ENCODE data around the gene LAMTOR4.
"Not testable (repeated sequence)": the region's sequence is repeated elsewhere in the genome, so short reads cannot be mapped to it uniquely, and the experiment has no call there.

The LAMTOR4 gene

DNA sequence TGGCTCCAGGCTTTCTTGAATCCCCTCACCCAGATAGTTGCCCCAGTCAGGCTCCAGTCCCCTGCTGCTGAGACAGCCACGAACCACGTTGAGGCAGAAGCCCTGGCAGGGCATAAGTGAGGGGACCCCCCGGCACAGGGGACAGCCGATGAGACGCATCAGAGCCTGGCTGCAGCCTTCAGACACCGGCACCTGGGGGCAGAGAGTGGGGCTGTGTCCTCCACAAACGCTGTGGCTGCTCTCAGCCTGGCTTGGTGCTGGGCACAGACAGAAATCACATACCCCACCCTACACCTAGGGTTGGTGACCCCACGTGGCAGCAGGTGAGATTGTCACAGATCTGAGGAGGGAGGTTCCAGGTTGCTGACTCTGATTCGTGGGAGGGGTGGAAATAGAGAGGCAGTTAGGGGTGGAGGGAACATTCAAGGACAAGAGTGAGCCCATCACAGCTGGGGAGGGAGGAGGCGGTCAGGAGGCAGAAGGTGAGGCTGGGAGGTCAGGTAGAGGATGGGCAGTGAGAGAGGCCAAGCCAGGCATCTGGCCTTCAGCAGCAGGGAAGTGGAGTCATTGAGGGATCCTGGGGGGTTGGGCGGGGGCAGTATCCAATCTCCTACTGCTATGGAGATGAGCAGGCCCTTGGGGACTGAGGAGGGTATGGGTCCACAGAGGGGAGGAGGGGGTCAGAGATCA, 25.2 kb downstream of the LAMTOR4 start:
- no peak for DNase-seq

DNA sequence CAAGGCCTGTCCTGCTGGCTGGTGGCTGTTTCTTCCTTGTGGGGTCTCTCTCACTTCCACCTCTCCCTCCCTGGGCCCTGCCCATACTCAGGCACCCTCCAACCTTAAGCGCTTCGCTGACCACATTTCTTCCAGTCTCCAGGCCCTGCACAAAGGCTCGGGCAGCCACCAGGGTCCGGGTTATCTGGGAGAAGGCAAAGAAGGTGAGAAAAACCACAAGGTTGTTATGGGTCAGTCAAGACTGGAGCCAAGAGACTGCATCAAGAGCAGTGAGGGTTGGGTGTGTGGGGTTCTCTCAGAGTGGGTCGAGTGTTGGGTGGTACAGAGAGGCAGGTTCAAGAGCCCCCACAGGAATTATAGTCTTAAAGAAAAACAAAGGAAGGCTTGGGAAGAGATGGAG, 25.9 kb downstream of the LAMTOR4 start:
- no peak for DNase-seq

DNA sequence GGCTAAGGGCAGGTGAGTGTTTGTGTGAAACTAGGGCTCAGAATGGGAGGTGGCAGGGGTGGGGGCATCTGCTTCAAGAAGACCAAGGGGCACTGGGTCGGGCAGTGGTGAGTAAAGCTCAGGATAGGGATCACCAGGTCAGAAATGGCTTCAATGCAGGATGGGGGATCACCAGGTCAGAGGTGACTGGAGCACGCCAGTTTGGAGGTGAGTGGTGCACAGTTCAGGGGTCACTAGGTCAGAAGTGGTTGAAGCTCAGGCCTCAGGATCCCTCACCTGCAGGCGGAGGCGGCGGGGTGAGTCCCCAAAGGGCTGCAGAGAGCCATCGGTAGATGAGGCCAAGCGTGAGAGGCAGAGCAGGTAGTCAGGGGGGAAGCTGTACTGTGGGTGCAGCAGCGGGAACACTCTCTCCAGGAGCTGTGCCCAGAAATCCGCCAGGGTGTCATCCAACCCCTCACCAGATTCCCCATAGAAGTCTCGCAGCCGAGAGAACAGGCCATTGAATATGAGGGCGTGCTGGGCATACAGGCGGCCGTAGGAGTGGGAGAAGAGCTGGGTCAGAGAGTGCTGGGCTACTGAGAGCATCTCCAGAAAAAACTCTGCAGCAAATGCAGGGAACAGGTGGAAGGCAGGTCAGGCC, 26.7 kb downstream of the LAMTOR4 start:
- DNase-seq = no peak

DNA sequence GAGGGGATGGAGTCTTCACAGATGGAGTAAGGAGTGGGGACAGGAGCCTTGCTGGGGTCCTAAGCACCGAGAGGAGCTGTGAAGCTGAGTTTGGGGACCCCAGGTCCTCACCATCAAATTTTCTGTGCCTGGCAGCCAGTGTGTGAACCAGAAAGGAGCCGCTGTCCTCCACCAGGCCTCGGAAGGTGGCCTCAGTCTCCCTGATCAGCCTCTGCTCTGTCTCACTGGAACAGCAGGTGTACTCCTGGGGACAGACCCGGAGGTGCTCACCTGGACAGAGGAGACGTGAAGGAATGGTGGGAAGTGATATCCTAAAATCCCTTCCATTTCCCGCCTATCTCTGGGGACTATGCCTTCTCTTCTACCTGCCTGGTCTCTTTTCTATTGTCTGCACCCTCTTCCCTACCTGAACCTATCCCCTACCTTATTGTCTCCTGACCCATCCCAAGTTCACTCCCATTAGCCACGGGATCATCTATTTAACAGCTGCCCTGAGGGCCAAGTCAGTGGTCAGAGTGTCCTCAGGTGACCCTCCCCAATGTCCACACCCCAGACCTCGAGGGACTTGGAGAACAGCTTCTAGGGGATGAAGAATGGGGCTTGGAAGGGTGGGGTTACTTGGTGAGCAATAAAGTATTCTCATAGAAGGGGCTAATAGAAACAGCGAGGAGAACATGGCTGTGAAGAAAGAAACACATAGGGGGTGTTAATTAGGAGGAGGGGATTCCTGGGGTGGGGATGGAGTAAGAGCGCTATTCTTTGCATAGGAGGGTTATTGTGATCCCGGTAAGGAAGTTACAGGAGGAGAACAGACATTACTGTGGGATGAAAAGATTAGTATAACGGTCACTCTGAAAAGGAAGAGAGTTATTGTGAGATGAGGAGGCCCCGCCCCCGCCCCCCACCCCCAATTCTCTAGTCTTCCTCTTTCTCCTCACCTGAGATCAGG, 27.7 kb downstream of the LAMTOR4 start:
- DNase-seq = no peak

DNA sequence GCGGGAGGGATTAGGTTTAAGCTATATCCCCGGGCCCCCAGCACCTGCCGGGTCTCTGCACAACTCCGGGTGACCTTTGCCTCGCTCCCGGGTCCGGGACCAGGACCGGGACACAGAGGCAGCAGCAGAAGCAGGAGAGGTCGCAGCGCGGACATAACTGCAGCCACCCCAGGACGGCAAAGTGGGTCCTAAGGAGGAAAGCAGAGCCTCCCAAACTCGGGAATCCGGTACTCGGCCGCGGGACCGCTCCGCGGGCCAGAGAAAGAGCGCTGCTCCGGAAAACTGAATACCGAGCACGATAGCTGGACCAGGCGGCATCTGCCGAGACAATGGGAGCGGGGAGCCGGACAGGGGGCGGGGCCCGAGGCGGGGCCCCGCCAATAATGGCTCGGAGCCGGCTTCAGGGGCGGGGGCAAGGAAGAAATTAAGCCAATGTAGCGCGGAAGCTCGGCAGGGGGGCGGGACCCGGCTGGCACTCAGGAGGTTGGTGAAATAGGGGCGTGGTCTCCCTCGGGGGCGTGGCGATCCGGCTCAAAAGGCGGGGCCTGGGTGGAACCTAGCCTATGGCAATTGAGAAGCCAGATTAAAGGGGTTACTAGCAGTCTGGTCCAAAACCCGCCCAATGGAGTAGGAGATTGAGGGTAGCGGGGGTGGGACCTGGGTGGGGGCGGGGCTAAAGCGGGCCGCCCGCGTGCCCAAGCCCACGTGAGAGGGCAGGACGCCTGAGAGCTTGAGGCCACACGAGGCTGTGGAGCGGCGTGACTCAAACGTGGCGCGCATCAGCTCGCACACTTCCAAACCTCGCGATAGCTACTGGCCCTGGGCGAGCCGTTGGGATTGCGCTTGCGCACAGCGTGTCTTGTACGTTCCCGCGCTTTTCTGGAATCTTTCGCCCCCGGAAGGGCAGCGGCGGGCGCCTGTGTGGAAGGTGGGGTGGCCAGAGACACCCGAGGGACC, 28.6 kb downstream of the LAMTOR4 start, which contains the start of the genes GPC2 and STAG3:
Gene GPC2 (minus strand): TSS at position 337 of the 957 bp plus-strand sequence. CDS start 182 bp downstream, at position 155.
Gene STAG3 (plus strand): TSS at position 874 of the 957 bp plus-strand sequence. CDS start 2,639 bp downstream, outside the sequence.
- DNase-seq = peak; percentile 99

DNA sequence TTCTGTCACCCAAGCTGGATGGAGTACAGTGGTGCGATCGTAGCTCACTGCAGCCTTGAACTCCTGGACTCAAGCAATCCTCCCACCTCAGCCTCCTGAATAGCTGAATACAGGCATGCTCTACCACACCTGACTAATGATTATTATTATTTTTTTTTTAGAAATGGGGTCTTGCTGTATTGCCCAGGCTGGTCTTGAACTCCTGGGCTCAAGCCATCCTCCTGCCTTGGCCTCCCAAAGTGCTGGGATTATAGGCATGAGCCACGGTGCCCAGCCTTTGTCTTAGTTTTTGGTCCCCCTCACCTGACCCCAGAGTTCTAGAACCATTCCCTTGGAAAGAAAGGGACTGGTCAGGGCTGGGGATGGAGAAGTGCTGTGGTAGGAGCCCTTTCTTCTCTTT, 31.4 kb downstream of the LAMTOR4 start:
- not testable (repeated sequence) for DNase-seq

DNA sequence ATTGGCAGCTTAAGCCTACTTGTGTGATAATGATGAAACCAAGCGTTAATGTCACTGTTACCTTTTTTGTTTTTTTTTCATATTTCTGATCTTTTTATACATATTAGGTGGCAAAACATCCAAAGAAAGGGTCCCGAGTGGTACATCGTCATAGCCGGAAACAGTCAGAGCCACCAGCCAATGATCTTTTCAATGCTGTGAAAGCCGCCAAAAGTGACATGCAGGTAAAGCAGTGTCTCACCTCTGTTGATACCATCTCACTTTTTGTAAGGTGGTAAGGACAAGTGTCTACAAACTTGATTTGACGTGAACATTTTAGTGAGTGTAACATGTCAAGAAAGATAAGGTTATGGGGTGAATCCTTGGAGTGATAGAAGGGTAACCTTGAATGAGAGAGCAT, 33.9 kb downstream of the LAMTOR4 start:
- not testable (repeated sequence) for DNase-seq

DNA sequence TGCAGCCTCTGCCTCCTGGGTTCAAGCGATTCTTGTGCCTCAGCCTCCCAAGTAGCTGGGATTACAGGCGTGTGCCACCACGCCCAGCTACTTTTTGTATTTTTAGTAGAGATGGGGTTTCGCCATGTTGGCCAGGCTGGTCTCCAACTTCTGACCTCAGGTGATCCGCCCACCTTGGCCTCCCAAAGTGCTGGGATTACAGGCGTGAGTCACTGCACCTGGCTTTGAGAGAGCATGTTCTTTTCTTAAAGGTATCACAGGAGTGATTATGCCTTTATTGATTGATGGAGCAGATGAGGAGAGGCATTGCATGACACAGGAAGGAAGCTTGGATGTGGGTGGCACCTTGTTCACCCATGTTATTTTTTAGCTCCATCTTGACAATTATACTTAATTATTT, 34.4 kb downstream of the LAMTOR4 start:
- DNase-seq = not testable (repeated sequence)

DNA sequence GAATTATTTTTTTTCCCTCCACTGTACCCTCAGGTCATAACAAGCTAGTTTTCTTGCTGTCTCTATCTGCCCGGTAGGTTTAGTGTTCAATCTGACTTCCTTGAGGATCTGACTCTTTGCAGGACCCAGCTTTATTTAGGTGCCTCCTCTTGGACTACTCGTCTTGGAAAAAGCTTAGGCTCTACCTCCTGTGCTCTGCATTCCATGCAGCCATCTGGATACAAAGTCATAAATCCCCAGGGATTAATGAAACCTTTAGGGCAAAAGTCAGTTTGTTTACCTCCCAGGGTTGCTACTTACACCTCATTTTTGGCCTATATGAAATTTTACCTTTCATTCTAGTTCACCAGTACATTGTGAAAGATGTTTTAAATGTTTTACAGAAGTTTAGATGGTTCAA, 37.0 kb downstream of the LAMTOR4 start:
- no peak for DNase-seq

DNA sequence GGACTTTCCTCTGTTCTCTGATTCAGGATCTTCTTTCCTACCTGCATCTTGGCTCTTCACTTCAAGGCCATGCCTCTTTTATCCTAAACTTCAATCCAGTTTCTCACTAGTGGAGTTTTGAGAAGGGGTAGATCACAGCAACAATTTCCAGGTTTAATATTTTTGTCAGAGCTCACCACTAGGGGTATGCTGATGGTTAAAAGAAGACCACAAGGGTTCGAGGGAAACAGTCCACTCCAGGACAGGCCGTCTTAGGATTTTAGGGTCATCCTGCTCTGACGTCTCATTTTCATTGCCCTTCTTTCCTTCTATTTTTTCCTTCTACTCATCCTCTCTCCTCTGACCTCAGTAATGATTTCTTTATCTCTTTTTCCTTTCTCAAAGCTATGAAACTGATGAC, 40.3 kb downstream of the LAMTOR4 start:
- DNase-seq = no peak

DNA sequence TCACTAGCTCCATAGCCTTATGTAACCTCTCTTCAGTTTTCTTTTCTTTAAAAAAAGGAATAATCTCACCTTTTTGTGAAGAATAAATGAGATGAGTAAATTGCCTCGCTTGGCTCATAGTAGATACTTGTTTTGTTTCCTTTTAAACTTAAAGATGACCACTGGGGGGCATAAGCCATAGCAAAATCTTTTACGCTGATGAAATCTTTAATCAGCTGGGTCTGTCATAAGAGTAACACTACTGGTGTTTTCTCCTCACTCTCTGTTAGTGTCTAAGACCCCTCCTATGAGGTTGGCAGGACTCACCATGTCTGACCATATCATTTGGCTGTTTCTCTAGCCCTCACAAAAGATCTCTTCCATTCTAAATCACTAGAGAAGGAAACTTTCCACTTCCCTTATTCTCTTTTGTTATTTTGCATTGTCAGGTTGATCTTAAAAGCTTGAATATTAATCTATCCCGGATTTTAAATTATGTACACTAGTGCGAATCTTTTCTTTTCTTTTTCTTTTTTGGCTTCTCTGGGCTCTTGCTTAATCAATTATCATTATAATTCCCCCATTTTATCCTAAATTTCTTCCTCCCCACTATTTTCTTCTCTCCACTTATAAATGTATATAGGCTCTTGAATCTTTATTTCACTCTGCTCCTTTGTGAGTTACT, 41.5 kb downstream of the LAMTOR4 start:
- no peak for DNase-seq

DNA sequence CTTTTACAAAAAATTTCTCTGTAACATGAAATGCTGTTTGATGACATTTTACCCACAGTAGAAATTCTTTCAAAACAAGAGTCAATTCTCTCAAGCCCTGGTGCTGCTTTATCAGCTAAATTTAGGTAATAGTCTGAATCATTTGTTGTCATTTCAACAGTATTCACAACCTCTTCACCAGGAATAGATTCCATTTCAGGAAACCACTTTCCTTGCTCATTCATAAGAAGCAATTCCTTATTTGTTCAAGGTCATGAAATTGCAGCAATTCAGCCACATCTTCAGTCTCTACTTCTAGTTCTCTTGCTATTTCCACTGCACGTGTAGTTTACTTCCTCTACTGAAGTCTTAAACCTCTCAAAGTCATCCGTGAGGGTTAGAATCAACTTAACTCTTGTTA, 43.1 kb downstream of the LAMTOR4 start:
- DNase-seq = no peak

DNA sequence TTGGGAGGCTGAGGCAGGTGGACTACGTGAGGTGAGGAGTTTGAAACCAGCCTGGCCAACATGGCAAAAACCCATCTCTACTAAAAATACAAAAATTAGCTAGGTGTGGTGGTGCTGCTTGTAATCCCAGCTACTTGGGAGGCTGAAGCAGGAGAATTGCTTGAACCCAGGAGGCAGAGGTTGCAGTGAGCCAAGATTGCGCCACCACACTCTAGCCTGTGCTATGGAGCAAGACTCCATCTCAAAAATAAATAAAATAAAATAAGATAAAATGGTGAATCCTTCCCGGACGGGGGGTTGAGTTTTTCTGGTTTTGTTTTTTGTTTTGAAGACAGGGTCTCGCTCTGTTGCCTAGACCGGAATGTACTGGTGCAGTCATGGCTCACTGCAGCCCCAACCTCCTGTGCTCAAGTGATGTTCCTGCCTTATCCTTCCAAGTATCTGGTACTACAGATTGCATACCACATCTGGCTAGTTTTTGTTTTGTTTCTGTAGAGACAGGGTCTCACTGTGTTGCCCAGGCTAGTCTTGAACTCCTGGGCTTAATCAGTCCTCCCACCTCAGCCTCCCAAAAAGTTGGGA, 43.7 kb downstream of the LAMTOR4 start:
- DNase-seq = not testable (repeated sequence)

DNA sequence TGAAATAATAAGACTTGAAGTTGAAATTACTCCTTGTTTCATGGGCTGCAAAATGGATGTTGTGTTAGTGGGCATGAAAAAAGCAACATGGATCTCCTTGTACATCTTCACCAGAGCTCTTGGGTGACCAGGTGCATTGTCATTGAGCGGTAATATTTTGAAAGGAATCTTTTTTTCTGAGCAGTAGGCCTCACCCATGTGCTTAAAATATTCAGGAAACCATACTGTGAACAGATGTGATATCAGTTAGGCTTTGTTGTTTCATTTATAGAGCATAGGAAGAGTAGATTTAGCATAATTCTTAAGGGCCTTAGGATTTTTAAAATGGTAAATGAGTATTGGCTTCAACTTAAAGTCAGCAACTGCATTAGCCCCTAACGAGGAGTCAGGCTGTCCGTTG, 44.3 kb downstream of the LAMTOR4 start:
- DNase-seq = no peak

DNA sequence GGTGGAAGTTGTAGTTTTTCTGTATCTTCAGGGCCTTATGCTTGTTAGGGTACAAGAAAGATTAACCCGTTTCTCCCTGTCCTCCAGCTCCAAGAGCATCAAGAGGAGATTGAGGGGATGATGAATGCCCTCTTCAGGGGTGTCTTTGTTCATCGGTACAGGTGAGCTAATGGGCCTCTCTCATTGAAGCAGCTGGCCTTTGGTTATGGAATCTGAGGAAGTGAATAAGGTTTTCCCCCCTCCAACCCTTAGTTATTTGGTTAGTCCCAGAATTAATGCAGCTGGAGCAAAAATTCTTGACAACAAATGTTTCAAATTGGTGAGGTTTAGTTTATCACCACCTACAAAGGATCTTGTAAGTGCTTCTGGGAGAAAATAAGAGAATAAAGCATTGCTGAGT, 46.5 kb downstream of the LAMTOR4 start:
- DNase-seq = no peak

DNA sequence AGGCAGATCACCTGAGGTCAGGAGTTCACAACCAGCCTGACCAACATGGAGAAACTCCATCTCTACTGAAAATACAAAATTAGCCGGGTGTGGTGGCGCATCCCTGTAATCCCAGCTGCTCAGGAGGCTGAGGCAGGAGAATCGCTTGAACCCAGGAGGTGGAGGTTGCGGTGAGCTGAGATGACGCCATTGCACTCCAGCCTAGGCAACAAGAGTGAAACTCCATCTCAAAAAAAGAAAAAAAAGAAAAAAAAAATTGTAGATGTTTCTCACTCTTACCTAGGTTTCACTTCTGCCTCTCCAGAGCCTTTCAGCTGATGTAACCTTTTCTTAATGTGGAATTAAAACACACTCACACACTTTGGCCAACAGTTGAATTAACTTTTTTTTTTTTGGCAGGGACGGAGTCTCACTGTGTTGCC, 47.2 kb downstream of the LAMTOR4 start:
- DNase-seq = not testable (repeated sequence)

DNA sequence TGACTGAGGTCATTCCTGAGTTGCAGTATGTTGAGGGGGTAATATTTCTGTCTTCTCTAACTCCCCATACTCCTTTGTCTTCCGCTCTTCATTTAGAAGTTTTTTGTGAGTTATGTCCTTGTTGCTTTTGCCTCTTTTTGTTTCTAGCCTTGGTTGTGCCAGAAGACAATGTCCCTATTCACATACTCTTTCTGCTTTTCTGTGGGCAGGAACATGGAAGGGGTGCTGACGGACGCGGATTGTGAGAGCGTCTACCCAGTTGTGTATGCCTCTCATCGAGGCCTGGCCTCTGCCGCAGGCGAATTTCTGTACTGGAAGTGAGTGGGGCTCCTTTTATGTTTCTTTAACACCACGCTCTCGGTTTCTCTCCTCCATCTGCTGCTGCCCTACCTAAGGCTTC, 49.5 kb downstream of the LAMTOR4 start:
- no peak for DNase-seq

DNA sequence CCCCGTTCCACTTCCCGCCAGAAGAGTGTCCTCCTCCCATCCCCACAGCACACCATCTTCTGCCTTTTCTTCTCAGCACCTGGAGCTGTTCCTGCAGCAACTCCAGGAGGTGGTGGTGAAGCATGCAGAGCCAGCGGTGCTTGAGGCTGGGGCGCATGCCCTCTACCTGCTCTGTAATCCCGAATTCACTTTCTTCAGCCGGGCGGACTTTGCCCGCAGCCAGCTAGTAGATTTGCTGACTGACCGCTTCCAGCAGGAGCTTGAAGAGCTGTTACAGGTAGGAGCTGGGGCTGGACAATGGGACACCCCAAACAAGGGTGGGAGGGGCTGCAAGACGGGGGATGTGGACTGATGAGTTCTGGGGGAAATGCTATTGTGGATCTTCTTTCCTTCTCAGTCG, 52.0 kb downstream of the LAMTOR4 start:
- no peak for DNase-seq

Measured in NCI-H1417 treated with DMSO at 0.1 percent for 48 hours (cell line).